GM18511 (cell line): Measurements from ENCODE around the gene PAX2.

Source experiments
- ATAC-seq: cut with Tn5 transposase; IDR thresholded peaks from one replicate; pipeline ENCODE4 v1.9.1; 2021; ENCODE audit warnings: mild to moderate bottlenecking, moderate library complexity; ENCODE audit not compliant: unreplicated experiment

PAX2 gene

GRCh38 chr10:100750291-100751210 lies 5.2 kb downstream of the PAX2 start:
- ATAC-seq: no peak

GRCh38 chr10:100751211-100751933 lies 6.0 kb downstream of the PAX2 start:
- no peak for ATAC-seq

- no peak for ATAC-seq
Measured at GRCh38 chr10:100755821-100756220, 10.4 kb downstream of the PAX2 start.

GRCh38 chr10:100759331-100759730 lies 13.9 kb downstream of the PAX2 start:
- ATAC-seq: no peak

- ATAC-seq: no peak
Measured at GRCh38 chr10:100760726-100761125, 15.3 kb downstream of the PAX2 start.

- no peak for ATAC-seq
Measured at GRCh38 chr10:100761191-100761590, 15.8 kb downstream of the PAX2 start.

- ATAC-seq: no peak
Measured at GRCh38 chr10:100763043-100763747, 17.8 kb downstream of the PAX2 start.

- no peak for ATAC-seq
Measured at GRCh38 chr10:100766693-100767421, 21.5 kb downstream of the PAX2 start.

- no peak for ATAC-seq
Measured at GRCh38 chr10:100767422-100767775, 22.0 kb downstream of the PAX2 start.

- no peak for ATAC-seq
Measured at GRCh38 chr10:100769481-100769880, 24.1 kb downstream of the PAX2 start.

GRCh38 chr10:100773646-100774045 lies 28.3 kb downstream of the PAX2 start:
- ATAC-seq: no peak

- ATAC-seq: no peak
Measured at GRCh38 chr10:100774223-100774622, 28.8 kb downstream of the PAX2 start.

GRCh38 chr10:100774876-100775275 lies 29.5 kb downstream of the PAX2 start:
- ATAC-seq: no peak

GRCh38 chr10:100775386-100775785 lies 30.0 kb downstream of the PAX2 start:
- no peak for ATAC-seq

- ATAC-seq: no peak
Measured at GRCh38 chr10:100775871-100776270, 30.5 kb downstream of the PAX2 start.

- ATAC-seq: no peak
Measured at GRCh38 chr10:100776671-100777070, 31.3 kb downstream of the PAX2 start.

GRCh38 chr10:100779329-100779728 lies 33.9 kb downstream of the PAX2 start:
- ATAC-seq: no peak

- ATAC-seq: no peak
Measured at GRCh38 chr10:100780324-100780723, 34.9 kb downstream of the PAX2 start.

GRCh38 chr10:100781145-100781665 lies 35.8 kb downstream of the PAX2 start:
- no peak for ATAC-seq

GRCh38 chr10:100782461-100783244 lies 37.3 kb downstream of the PAX2 start:
- ATAC-seq: no peak
